Suprapubic skin (tissue), 4 donors: ENCODE measurements around the gene RNF212.

Experiments
- EP300 ChIP-seq: sonication (generic); formaldehyde crosslinking; IDR thresholded peaks from one replicate; pipeline ENCODE4 v1.6.1; 2017; ENCODE audit warnings: antibody characterized with exemption
- POLR2AphosphoS5 ChIP-seq, 3 donors: sonication (generic); formaldehyde crosslinking; IDR thresholded peaks; one replicate each; pipeline ENCODE4 v1.6.1; 2017; ENCODE audit warnings: antibody characterized with exemption in 3 of 3
- TF ChIP-seq, protein P1 (sequence below), 2 donors: fragments of 200-600 bp in 1 of 2; fragments of 450-650 bp in 1 of 2; sonication (generic) in 1 of 2; IDR thresholded peaks; one replicate each; pipeline ENCODE4 v1.5.1; 2016 to 2019; ENCODE audit warnings: antibody characterized with exemption in 2 of 2, mild to moderate bottlenecking in 1 of 2, moderate library complexity in 1 of 2

DNA sequence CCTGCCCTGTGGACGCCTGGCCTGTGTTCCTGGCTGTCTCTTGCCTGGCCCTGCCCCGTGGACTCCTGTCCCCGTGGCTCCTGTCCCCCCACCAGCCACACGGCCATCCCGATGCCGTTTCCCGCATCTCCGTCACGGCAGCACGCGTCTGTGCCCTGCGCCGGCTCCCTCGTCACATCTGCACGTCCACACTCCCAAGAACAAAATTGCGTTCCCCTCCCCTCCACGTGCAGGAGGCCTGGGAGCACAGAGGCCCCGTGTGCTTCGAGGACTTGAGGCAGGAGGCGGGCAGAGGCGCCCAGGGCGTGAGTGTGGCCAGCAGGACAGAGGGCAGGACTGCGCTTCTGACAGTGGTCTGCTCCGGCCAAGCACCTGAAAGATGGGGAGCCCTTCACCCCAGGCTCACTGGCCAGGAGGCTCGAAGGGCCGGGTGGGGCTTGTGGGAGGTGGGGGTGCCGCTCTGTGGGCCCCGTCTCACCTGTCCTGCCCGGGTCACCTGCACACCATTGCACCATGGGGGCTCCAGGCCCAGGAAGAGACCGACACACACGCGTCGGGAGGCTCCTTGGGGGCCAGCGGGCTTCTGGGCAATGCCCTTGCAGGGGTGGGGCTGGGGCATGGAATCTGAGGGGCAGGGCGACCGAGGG lies 84.7 kb downstream of the RNF212 start:
- no peak for TF ChIP-seq POLR2AphosphoS5 (IDR thresholded peaks at IDR 0.05)
- TF ChIP-seq, protein P1, sequence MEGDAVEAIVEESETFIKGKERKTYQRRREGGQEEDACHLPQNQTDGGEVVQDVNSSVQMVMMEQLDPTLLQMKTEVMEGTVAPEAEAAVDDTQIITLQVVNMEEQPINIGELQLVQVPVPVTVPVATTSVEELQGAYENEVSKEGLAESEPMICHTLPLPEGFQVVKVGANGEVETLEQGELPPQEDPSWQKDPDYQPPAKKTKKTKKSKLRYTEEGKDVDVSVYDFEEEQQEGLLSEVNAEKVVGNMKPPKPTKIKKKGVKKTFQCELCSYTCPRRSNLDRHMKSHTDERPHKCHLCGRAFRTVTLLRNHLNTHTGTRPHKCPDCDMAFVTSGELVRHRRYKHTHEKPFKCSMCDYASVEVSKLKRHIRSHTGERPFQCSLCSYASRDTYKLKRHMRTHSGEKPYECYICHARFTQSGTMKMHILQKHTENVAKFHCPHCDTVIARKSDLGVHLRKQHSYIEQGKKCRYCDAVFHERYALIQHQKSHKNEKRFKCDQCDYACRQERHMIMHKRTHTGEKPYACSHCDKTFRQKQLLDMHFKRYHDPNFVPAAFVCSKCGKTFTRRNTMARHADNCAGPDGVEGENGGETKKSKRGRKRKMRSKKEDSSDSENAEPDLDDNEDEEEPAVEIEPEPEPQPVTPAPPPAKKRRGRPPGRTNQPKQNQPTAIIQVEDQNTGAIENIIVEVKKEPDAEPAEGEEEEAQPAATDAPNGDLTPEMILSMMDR (IDR thresholded peaks at IDR 0.05): no peak
- TF ChIP-seq EP300: no peak
